GM12892 (cell line): ENCODE results near the gene ARHGEF11.

ENCODE experiments used
- POLR2A ChIP-seq: IDR thresholded peaks from 2 replicates; pipeline ENCODE4 v1.6.1; 2011; ENCODE audit warnings: low read depth, low read length, control low read depth
- TAF1 ChIP-seq: IDR thresholded peaks from 2 replicates; pipeline ENCODE4 v1.6.1; 2011; ENCODE audit warnings: low read depth, mild to moderate bottlenecking, control low read depth, low read length, borderline replicate concordance

DNA sequence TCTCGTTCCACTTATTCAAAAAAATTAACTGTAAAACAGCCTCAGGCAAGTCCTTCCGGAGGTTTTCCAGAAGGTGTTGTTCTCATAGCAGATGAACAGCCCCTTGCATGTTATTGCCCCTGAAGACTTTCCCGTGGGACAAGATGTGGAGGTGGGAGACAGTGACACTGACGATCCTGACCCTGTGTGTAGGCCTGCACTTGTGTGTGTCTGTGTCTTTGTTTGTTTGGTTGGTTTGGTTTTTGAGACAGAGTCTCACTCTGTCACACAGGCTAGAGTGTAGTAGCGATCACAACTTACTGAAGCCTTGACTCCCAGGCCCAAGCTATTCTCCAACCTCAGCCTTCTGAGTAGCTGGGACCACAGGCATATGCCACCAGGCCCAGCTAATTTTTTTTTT is 41.5 kb upstream of the ARHGEF11 start:
- TF ChIP-seq POLR2A (no peak), TAF1 (no peak)
